GM12878 (cell line): Measurements from ENCODE around the gene EYS.

Source experiments
- BHLHE40 ChIP-seq, 2 experiments: fragments of 450-650 bp in 1 of 2; IDR thresholded peaks; 2 replicates each; pipeline ENCODE4 v1.6.1; 2011 to 2017; ENCODE audit warnings: low read depth in 2 of 2, borderline replicate concordance in 1 of 2, improper control_type of control experiment in 1 of 2, low read length in 1 of 2, mild to moderate bottlenecking in 1 of 2
- CTCF ChIP-seq, 3 experiments: IDR thresholded peaks in 2 of 3; conservative IDR thresholded peaks in 1 of 3; 2 replicates each; pipeline ENCODE4 v1.5.1; 2011; ENCODE audit warnings: low read depth in 3 of 3, low read length in 3 of 3, mild to moderate bottlenecking in 3 of 3, control low read depth in 2 of 3, moderate library complexity in 2 of 3, inconsistent platforms in 1 of 3, mixed read lengths in 1 of 3; ENCODE audit not compliant: control insufficient read depth in 2 of 3, insufficient read depth in 1 of 3; ENCODE audit errors: extremely low read depth in 1 of 3
- ESRRA ChIP-seq: IDR thresholded peaks from 2 replicates; pipeline ENCODE4 v1.6.1; 2012; ENCODE audit warnings: mild to moderate bottlenecking, low read length, improper control_type of control experiment
- EZH2 ChIP-seq: IDR thresholded peaks from 2 replicates; pipeline ENCODE4 v1.6.1; 2012; ENCODE audit warnings: low read depth, mild to moderate bottlenecking, control low read depth, inconsistent platforms, low read length, borderline replicate concordance; ENCODE audit not compliant: control insufficient read depth
- KAT2A ChIP-seq: conservative IDR thresholded peaks from 2 replicates; pipeline ENCODE4 v1.6.1; 2011; ENCODE audit warnings: low read depth, low read length; ENCODE audit not compliant: control insufficient read depth
- MAX ChIP-seq: IDR thresholded peaks from 2 replicates; pipeline ENCODE4 v1.6.1; 2012; ENCODE audit warnings: low read depth, low read length, improper control_type of control experiment
- MTA3 ChIP-seq: IDR thresholded peaks from 2 replicates; pipeline ENCODE4 v1.6.1; 2012; ENCODE audit warnings: low read length, inconsistent platforms, borderline replicate concordance
- SMAD1 ChIP-seq: fragments of 450-650 bp; IDR thresholded peaks from 2 replicates; pipeline ENCODE4 v1.6.1; 2018; ENCODE audit warnings: mild to moderate bottlenecking, low read depth; ENCODE audit not compliant: partially characterized antibody
- ZNF24 ChIP-seq: fragments of 450-650 bp; IDR thresholded peaks from 2 replicates; pipeline ENCODE4 v1.6.1; 2017; ENCODE audit warnings: antibody characterized with exemption, mild to moderate bottlenecking
- ZNF274 ChIP-seq: IDR thresholded peaks from one replicate; pipeline ENCODE4 v1.8.0; 2011; ENCODE audit not compliant: insufficient read length, insufficient read depth

GRCh38 chr6:64037427-64037826, 1669.6 kb downstream of the EYS start:
- TF ChIP-seq CTCF (IDR thresholded peaks at IDR 0.05 in 2 of 3, conservative IDR thresholded peaks at IDR 0.05 in 1 of 3; ENCODE audit: control insufficient read depth in 2 of 3, extremely low read depth in 1 of 3, insufficient read depth in 1 of 3, low read depth in 3 of 3, low read length in 3 of 3) (no peak), SMAD1 (no peak), KAT2A (no peak), EZH2 (no peak), ZNF274 (no peak), MTA3 (no peak), ZNF24 (no peak), MAX (no peak), BHLHE40 (IDR thresholded peaks at IDR 0.05; ENCODE audit: borderline replicate concordance in 1 of 2, low read depth in 2 of 2, low read length in 1 of 2) (no peak), ESRRA (no peak)
